Measurements from ENCODE around the gene ANO1. TPM values are rescaled to one million over a fixed set of nuclear protein-coding genes. Genes with fewer than 3 reads are reported as not detected.

ANO1 gene
- total and polyA plus RNA-seq, 4 donors: 7.8 to 64.8 (median 32.2) TPM

DNA sequence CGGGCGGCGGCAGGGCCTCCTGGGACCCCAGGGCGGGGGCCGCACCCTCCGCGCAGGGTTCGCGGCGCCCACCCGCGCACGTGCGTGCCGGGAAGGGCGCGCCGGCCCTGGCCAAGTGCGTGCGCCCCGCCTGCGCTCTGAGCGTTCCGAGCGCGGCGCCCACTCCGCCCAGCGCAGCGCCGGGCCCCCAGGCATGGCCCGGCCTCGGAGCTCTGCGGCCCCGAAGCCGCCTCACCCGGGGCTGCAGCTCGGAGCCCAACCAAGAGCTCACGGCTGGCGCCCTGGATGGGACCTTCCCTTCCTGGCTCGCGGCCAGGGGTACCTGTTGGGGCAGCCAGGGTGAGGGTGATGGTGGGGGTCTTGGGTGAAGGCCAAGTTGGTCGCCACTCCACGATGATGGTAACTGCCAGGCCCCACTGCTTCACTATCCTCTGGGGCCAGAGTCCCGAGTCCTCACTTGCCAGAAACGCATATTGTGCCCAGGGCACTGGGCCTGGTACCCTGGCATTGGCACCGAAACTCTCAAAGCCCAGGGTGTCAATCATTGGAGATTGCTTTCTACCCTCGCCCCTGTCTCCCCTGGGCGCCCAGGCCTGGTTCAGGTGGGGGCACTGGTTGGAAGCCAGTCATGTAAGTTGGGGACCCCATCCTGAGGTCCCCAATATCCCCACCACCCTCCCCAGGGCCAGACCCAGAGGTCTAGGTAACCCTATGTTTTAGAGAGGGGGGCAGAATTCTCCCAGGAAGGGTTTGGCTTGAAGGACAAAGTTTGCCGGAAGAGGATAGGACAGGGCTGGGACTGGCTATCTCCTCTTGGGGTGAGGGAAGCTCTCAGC lies 882 bp downstream of the ANO1 start:
- no peak for DNase-seq (ENCODE audit: low spot score)
- no peaks in the 10 kb centered on the region for H3K9me3 ChIP-seq (ENCODE audit: control insufficient read depth in 4 of 4, low read length in 3 of 4)
- TF ChIP-seq YY1 (IDR thresholded peaks at IDR 0.05): no peak
- TF ChIP-seq, protein P1, sequence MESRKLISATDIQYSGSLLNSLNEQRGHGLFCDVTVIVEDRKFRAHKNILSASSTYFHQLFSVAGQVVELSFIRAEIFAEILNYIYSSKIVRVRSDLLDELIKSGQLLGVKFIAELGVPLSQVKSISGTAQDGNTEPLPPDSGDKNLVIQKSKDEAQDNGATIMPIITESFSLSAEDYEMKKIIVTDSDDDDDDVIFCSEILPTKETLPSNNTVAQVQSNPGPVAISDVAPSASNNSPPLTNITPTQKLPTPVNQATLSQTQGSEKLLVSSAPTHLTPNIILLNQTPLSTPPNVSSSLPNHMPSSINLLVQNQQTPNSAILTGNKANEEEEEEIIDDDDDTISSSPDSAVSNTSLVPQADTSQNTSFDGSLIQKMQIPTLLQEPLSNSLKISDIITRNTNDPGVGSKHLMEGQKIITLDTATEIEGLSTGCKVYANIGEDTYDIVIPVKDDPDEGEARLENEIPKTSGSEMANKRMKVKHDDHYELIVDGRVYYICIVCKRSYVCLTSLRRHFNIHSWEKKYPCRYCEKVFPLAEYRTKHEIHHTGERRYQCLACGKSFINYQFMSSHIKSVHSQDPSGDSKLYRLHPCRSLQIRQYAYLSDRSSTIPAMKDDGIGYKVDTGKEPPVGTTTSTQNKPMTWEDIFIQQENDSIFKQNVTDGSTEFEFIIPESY (IDR thresholded peaks at IDR 0.05): no peak
- TF ChIP-seq, protein P2, sequence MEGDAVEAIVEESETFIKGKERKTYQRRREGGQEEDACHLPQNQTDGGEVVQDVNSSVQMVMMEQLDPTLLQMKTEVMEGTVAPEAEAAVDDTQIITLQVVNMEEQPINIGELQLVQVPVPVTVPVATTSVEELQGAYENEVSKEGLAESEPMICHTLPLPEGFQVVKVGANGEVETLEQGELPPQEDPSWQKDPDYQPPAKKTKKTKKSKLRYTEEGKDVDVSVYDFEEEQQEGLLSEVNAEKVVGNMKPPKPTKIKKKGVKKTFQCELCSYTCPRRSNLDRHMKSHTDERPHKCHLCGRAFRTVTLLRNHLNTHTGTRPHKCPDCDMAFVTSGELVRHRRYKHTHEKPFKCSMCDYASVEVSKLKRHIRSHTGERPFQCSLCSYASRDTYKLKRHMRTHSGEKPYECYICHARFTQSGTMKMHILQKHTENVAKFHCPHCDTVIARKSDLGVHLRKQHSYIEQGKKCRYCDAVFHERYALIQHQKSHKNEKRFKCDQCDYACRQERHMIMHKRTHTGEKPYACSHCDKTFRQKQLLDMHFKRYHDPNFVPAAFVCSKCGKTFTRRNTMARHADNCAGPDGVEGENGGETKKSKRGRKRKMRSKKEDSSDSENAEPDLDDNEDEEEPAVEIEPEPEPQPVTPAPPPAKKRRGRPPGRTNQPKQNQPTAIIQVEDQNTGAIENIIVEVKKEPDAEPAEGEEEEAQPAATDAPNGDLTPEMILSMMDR (IDR thresholded peaks at IDR 0.05; ENCODE audit: low read depth, low read length, missing input control): no peak
- no peak for TF ChIP-seq FOXA2 (IDR thresholded peaks at IDR 0.05)
- no peak for TF ChIP-seq EGR1 (IDR thresholded peaks at IDR 0.05; ENCODE audit: low read depth in 2 of 2)
- TF ChIP-seq, protein P3, sequence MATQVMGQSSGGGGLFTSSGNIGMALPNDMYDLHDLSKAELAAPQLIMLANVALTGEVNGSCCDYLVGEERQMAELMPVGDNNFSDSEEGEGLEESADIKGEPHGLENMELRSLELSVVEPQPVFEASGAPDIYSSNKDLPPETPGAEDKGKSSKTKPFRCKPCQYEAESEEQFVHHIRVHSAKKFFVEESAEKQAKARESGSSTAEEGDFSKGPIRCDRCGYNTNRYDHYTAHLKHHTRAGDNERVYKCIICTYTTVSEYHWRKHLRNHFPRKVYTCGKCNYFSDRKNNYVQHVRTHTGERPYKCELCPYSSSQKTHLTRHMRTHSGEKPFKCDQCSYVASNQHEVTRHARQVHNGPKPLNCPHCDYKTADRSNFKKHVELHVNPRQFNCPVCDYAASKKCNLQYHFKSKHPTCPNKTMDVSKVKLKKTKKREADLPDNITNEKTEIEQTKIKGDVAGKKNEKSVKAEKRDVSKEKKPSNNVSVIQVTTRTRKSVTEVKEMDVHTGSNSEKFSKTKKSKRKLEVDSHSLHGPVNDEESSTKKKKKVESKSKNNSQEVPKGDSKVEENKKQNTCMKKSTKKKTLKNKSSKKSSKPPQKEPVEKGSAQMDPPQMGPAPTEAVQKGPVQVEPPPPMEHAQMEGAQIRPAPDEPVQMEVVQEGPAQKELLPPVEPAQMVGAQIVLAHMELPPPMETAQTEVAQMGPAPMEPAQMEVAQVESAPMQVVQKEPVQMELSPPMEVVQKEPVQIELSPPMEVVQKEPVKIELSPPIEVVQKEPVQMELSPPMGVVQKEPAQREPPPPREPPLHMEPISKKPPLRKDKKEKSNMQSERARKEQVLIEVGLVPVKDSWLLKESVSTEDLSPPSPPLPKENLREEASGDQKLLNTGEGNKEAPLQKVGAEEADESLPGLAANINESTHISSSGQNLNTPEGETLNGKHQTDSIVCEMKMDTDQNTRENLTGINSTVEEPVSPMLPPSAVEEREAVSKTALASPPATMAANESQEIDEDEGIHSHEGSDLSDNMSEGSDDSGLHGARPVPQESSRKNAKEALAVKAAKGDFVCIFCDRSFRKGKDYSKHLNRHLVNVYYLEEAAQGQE (IDR thresholded peaks at IDR 0.05): no peak
- TF ChIP-seq, protein P4, sequence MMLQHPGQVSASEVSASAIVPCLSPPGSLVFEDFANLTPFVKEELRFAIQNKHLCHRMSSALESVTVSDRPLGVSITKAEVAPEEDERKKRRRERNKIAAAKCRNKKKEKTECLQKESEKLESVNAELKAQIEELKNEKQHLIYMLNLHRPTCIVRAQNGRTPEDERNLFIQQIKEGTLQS (IDR thresholded peaks at IDR 0.05): no peak
- no peak for TF ChIP-seq RXRA (IDR thresholded peaks at IDR 0.05)
- no peak for TF ChIP-seq GABPA (IDR thresholded peaks at IDR 0.05 in 1 of 2, conservative IDR thresholded peaks at IDR 0.05 in 1 of 2)
- TF ChIP-seq HNF4G (IDR thresholded peaks at IDR 0.05): no peak
- no peak for TF ChIP-seq FOXA1 (IDR thresholded peaks at IDR 0.05)
- TF ChIP-seq HNF4A (conservative IDR thresholded peaks at IDR 0.05): no peak
- no peak for TF ChIP-seq SP1 (IDR thresholded peaks at IDR 0.05)

DNA sequence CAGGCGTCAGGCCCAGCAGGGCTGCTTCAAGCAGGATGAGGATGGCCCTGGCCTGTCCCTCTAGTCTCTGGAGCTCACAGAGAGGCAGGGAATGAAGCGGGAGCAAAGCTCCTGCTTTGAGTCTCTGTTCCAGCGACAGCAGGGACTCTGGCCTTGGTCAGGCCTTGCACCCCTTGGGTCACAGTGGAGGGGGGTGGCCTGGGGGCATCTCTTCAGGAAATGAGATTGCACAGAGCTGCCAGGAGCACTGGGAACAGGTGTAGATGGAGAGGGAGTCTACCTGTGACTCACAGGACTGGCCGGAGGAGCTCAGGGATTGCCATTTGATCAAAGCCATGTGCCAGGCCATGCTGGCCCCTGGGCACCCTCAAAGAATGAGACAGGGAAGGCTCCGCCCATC lies 1.6 kb downstream of the ANO1 start:
- H3K27me3 ChIP-seq (ENCODE audit: control insufficient read depth in 4 of 4, insufficient read depth in 4 of 4, low read length in 3 of 4): no peaks in the 10 kb centered on the region
- 85% methylated on average over 5 of the region's 5 CpGs for WGBS
- H3K9me3 ChIP-seq (ENCODE audit: control insufficient read depth in 4 of 4, low read length in 3 of 4): no peaks in the 10 kb centered on the region
- no peak overlapping the region for H3K9ac ChIP-seq (ENCODE audit: low read depth in 1 of 2, low read length in 2 of 2)
- DNase-seq (ENCODE audit: low spot score): no peak
- no peaks in the 10 kb centered on the region for H3K36me3 ChIP-seq (ENCODE audit: control insufficient read depth in 4 of 4, insufficient read depth in 3 of 4, low read depth in 1 of 4, low read length in 3 of 4)
- no peak overlapping the region for H3K4me3 ChIP-seq (ENCODE audit: low read depth in 1 of 3, low read length in 3 of 3)
- no peak overlapping the region for H3K27ac ChIP-seq (ENCODE audit: low read depth in 1 of 2, low read length in 2 of 2)
- H3K4me1 ChIP-seq (ENCODE audit: control insufficient read depth in 4 of 4, insufficient read depth in 4 of 4, low read length in 3 of 4): peaks cover 15 to 58% (median 40%) of the 10 kb centered on the region in 4 donors
- TF ChIP-seq, protein P3 (IDR thresholded peaks at IDR 0.05): no peak
- TF ChIP-seq, protein P2 (IDR thresholded peaks at IDR 0.05; ENCODE audit: low read depth, low read length, missing input control): no peak
- TF ChIP-seq TAF1 (conservative IDR thresholded peaks at IDR 0.05) (no peak), JUND (IDR thresholded peaks at IDR 0.05) (no peak), FOXA2 (IDR thresholded peaks at IDR 0.05) (no peak), HNF4G (IDR thresholded peaks at IDR 0.05) (no peak)

More for the DNA sequence above, 882 bp downstream of the ANO1 start:
- Histone ChIP-seq H3K36me3 (ENCODE audit: control insufficient read depth in 4 of 4, insufficient read depth in 3 of 4, low read depth in 1 of 4, low read length in 3 of 4) (no peaks in the 10 kb centered on the region), H3K4me3 (ENCODE audit: low read depth in 1 of 3, low read length in 3 of 3) (peak overlapping the region in 1 of 3 donors; percentile 48), H3K27ac (ENCODE audit: low read depth in 1 of 2, low read length in 2 of 2) (no peak overlapping the region), H3K9ac (ENCODE audit: low read depth in 1 of 2, low read length in 2 of 2) (no peak overlapping the region), H3K4me1 (ENCODE audit: control insufficient read depth in 4 of 4, insufficient read depth in 4 of 4, low read length in 3 of 4) (peaks cover 15 to 58% (median 39%) of the 10 kb centered on the region in 4 donors), H3K27me3 (ENCODE audit: control insufficient read depth in 4 of 4, insufficient read depth in 4 of 4, low read length in 3 of 4) (no peaks in the 10 kb centered on the region)
- WGBS: 27% methylated on average over 50 of the region's 50 CpGs

All from liver (tissue), 9 donors.